ENCODE measurements around the gene HSD17B7.
"Not testable (repeated sequence)": the region's sequence is repeated elsewhere in the genome, so short reads cannot be mapped to it uniquely, and the experiment has no call there.

DNA sequence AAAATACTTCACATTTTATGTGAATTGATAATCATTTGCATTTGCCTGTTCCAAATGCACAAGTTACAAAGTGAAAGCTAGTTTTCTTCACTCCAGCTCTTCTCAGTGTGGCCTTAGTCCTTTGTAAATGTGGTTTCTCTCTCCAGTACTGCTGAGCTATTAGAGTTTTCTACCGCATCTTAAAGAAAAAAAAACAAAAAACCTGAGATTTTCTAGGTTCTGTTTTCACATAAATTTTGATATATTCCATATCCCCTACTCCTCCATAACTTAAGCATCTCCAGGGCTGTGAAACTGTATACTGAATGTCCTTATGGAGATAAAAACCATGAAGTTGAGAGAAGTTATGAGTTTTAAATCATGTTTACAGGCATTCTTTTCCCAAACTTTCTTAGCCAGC is 3.8 kb downstream of the HSD17B7 start:
- TF ChIP-seq, protein P1, sequence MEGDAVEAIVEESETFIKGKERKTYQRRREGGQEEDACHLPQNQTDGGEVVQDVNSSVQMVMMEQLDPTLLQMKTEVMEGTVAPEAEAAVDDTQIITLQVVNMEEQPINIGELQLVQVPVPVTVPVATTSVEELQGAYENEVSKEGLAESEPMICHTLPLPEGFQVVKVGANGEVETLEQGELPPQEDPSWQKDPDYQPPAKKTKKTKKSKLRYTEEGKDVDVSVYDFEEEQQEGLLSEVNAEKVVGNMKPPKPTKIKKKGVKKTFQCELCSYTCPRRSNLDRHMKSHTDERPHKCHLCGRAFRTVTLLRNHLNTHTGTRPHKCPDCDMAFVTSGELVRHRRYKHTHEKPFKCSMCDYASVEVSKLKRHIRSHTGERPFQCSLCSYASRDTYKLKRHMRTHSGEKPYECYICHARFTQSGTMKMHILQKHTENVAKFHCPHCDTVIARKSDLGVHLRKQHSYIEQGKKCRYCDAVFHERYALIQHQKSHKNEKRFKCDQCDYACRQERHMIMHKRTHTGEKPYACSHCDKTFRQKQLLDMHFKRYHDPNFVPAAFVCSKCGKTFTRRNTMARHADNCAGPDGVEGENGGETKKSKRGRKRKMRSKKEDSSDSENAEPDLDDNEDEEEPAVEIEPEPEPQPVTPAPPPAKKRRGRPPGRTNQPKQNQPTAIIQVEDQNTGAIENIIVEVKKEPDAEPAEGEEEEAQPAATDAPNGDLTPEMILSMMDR (IDR thresholded peaks at IDR 0.05; ENCODE audit: insufficient read depth, low read length): not testable (repeated sequence)
- TF ChIP-seq, protein P2, sequence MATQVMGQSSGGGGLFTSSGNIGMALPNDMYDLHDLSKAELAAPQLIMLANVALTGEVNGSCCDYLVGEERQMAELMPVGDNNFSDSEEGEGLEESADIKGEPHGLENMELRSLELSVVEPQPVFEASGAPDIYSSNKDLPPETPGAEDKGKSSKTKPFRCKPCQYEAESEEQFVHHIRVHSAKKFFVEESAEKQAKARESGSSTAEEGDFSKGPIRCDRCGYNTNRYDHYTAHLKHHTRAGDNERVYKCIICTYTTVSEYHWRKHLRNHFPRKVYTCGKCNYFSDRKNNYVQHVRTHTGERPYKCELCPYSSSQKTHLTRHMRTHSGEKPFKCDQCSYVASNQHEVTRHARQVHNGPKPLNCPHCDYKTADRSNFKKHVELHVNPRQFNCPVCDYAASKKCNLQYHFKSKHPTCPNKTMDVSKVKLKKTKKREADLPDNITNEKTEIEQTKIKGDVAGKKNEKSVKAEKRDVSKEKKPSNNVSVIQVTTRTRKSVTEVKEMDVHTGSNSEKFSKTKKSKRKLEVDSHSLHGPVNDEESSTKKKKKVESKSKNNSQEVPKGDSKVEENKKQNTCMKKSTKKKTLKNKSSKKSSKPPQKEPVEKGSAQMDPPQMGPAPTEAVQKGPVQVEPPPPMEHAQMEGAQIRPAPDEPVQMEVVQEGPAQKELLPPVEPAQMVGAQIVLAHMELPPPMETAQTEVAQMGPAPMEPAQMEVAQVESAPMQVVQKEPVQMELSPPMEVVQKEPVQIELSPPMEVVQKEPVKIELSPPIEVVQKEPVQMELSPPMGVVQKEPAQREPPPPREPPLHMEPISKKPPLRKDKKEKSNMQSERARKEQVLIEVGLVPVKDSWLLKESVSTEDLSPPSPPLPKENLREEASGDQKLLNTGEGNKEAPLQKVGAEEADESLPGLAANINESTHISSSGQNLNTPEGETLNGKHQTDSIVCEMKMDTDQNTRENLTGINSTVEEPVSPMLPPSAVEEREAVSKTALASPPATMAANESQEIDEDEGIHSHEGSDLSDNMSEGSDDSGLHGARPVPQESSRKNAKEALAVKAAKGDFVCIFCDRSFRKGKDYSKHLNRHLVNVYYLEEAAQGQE (IDR thresholded peaks at IDR 0.05; ENCODE audit: insufficient replicate concordance, low read depth): not testable (repeated sequence)
- not testable (repeated sequence) for TF ChIP-seq POLR2AphosphoS5 (IDR thresholded peaks at IDR 0.05; ENCODE audit: low read depth)
